Esophagus squamous epithelium (tissue), 5 donors: ENCODE results near the gene MVB12A. TPM values are rescaled to one million over a fixed set of nuclear protein-coding genes. Genes with fewer than 3 reads are reported as not detected.
A peak's percentile ranks its signal among the peaks of the same experiment; 100 is the strongest.

Source experiments
- DNase-seq: peaks from one replicate; lab custom pipeline; 2025; lab: John Stamatoyannopoulos, UW
- H3K27ac ChIP-seq, 4 donors: fragments of 200-600 bp; sonication (generic); one replicate each; pipeline ENCODE4 v1.5.1; 2016 to 2019; ENCODE audit warnings: mild to moderate bottlenecking in 1 of 4
- H3K27me3 ChIP-seq, 4 donors: fragments of 200-600 bp; sonication (generic); 1 replicate in 3 of 4; 2 replicates in 1 of 4; pipeline versions ENCODE4 v1.5.1 to v1.6.0; 2017 to 2021; ENCODE audit warnings: antibody characterized with exemption in 1 of 4
- H3K36me3 ChIP-seq, 3 donors: fragments of 200-600 bp; sonication (generic); one replicate each; pipeline ENCODE4 v1.5.1; 2016 to 2019
- H3K4me1 ChIP-seq, 3 donors: fragments of 200-600 bp; sonication (generic); one replicate each; pipeline ENCODE4 v1.5.1; 2017 to 2019
- H3K4me3 ChIP-seq, 4 donors: fragments of 200-600 bp; sonication (generic); 1 replicate in 3 of 4; 2 replicates in 1 of 4; pipeline ENCODE4 v1.5.1; 2016 to 2019; ENCODE audit warnings: mild to moderate bottlenecking in 2 of 4, moderate library complexity in 1 of 4
- H3K9me3 ChIP-seq, 3 donors: fragments of 200-600 bp; sonication (generic); one replicate each; pipeline ENCODE4 v1.5.1; 2016 to 2019
- POLR2A ChIP-seq, 4 donors: fragments of 450-650 bp; IDR thresholded peaks; one replicate each; pipeline ENCODE4 v1.6.1; 2017; ENCODE audit warnings: antibody characterized with exemption in 4 of 4, mild to moderate bottlenecking in 4 of 4, moderate library complexity in 3 of 4
- WGBS, 2 donors: methylation state at CpG; one replicate each; pipeline ENCODE4 v1.1.5; 2018; 5-methylcytosine and 5-hydroxymethylcytosine counted together
- intact Hi-C: fragments of 100-400 bp; cut with DNase I; formaldehyde crosslinking; loops from one replicate; pipeline ENCODE4 v1.15.0; 2022
- total RNA-seq, 4 donors: library from RNA; depleted of rRNA; stranded (reverse); fragments of >200 nt; gene quantifications; one replicate each; pipeline ENCODE4 v1.1.0, GENCODE V29; 2016
- TF ChIP-seq, protein P1 (sequence below), 6 experiments: fragments of 450-650 bp in 4 of 6; fragments of 200-600 bp in 2 of 6; sonication (generic) in 2 of 6; IDR thresholded peaks; one replicate each; pipeline ENCODE4 v1.5.1; 2016 to 2019; ENCODE audit warnings: antibody characterized with exemption in 6 of 6, mild to moderate bottlenecking in 4 of 6, moderate library complexity in 4 of 6
- donor health status: DM: yes; HTN: yes; CAD: no.

MVB12A gene
- total RNA-seq, 4 donors from 2014 or later: 54.0 to 96.3 (median 61.7) TPM

DNA sequence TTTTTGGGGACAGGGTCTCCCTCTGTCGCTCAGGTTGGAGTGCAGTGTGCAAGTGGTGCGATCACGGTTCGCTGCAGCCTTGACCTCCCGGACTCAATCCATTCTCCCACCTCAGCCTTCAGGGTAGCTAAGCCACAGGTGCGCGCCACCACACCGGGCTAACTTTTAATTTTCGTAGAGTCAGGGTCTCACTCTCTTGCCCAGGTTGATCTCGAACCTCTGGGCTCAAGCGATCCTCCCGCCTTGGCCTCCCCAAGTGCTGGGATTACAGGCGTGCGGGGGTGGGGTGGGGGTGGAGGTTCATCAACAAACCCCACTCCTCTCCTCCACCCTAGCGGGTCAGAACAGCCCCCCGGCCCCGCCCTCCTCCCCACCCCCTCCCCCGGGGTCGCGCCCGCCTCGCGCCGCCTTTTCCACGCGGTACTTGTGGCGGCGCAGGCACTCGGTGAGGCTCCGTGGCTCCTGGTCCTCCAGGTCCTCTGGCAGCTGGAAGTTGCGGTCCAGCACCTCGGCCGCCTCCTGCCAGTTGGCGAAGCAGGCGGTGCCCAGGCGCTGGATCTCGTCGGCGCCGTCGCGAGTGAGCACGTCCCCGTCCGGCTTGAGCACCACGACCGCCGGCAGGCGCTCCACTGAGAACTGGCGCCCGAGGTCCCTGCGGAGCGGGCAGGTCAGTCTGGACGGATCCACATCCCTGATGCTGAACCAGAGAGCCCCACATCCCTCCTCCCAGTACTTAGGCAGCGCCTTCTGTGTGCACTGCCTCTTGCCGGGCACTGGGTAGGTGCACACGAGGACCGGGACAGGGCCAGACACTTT lies 35.7 kb downstream of the MVB12A start:
- Histone ChIP-seq H3K4me3 (peak overlapping the region in 2 of 4 donors; percentile 11 to 25), H3K4me1 (peaks cover 0 to 43% (median 7%) of the 10 kb centered on the region in 3 donors), H3K27me3 (peaks cover 0 to 77% (median 20%) of the 10 kb centered on the region in 4 donors), H3K9me3 (peaks cover 0 to 4% (median 0%) of the 10 kb centered on the region in 3 donors), H3K36me3 (no peaks in the 10 kb centered on the region), H3K27ac (no peak overlapping the region)
- 19 to 25% methylated on average over 22 to 26 of the region's 58 CpGs for WGBS, 2 donors
- intact Hi-C loops: no loop called here
- no peak for TF ChIP-seq POLR2A (IDR thresholded peaks at IDR 0.05)
- TF ChIP-seq, protein P1, sequence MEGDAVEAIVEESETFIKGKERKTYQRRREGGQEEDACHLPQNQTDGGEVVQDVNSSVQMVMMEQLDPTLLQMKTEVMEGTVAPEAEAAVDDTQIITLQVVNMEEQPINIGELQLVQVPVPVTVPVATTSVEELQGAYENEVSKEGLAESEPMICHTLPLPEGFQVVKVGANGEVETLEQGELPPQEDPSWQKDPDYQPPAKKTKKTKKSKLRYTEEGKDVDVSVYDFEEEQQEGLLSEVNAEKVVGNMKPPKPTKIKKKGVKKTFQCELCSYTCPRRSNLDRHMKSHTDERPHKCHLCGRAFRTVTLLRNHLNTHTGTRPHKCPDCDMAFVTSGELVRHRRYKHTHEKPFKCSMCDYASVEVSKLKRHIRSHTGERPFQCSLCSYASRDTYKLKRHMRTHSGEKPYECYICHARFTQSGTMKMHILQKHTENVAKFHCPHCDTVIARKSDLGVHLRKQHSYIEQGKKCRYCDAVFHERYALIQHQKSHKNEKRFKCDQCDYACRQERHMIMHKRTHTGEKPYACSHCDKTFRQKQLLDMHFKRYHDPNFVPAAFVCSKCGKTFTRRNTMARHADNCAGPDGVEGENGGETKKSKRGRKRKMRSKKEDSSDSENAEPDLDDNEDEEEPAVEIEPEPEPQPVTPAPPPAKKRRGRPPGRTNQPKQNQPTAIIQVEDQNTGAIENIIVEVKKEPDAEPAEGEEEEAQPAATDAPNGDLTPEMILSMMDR (IDR thresholded peaks at IDR 0.05): no peak
- no peak for DNase-seq

DNA sequence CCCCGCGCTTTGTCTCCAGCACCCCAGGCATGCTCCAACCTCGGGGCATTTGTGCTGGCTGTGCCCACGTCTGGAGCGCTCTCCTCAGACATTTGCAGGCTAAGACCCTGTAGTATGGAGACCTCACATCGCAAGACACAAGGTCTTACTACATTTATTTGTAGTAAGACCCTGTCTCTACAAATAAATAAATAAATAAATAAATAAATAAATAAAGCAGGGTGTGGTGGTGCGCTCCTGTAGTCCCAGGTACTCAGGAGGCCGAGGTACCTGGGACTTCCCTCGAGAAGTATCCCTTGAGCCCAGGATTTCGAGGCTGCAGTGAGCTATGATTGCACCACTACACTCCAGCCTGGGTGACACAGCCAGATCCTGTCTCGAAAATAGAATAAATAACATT lies 36.3 kb downstream of the MVB12A start:
- H3K36me3 ChIP-seq: no peaks in the 10 kb centered on the region
- no peak overlapping the region for H3K27ac ChIP-seq
- no peak for DNase-seq
- intact Hi-C loops: no loop called here
- TF ChIP-seq, protein P1 (IDR thresholded peaks at IDR 0.05): no peak
- no peak for TF ChIP-seq POLR2A (IDR thresholded peaks at IDR 0.05)
- H3K9me3 ChIP-seq: peaks cover 0 to 4% (median 0%) of the 10 kb centered on the region in 3 donors
- peaks cover 0 to 37% (median 7%) of the 10 kb centered on the region in 3 donors for H3K4me1 ChIP-seq
- 68 to 69% methylated on average over 8 to 11 of the region's 11 CpGs for WGBS, 2 donors
- H3K27me3 ChIP-seq: peaks cover 0 to 83% (median 20%) of the 10 kb centered on the region in 4 donors
- peak overlapping the region in 1 of 4 donors; percentile 25 for H3K4me3 ChIP-seq

DNA sequence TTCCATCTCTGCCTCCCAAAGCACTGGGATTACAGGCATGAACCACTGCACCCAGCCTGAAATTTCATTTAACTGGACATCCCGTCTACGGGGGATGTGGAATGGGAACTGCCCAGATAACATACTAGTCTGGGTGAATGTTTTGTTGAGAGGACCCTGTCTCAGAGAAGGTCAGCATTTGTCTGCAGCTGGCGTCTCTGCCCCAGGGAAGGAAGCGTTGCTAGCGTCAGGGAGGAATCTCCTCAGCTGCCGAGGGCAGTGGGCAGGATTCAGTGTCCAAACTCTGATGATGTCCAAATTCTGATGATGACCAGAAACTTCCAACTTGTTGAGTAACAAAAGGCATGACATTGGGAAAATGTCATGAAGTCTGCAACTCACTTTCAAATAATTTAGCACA lies 37.8 kb downstream of the MVB12A start:
- TF ChIP-seq POLR2A (IDR thresholded peaks at IDR 0.05): no peak
- TF ChIP-seq, protein P1 (IDR thresholded peaks at IDR 0.05): no peak
- Histone ChIP-seq H3K36me3 (no peaks in the 10 kb centered on the region), H3K4me1 (peaks cover 0 to 30% (median 7%) of the 10 kb centered on the region in 3 donors), H3K4me3 (no peak overlapping the region), H3K27ac (no peak overlapping the region), H3K27me3 (peaks cover 0 to 84% (median 20%) of the 10 kb centered on the region in 4 donors), H3K9me3 (peaks cover 0 to 4% (median 0%) of the 10 kb centered on the region in 3 donors)
- no peak for DNase-seq
- 39 to 46% methylated on average over 6 of the region's 6 CpGs for WGBS, 2 donors
- intact Hi-C loops: no loop called here

DNA sequence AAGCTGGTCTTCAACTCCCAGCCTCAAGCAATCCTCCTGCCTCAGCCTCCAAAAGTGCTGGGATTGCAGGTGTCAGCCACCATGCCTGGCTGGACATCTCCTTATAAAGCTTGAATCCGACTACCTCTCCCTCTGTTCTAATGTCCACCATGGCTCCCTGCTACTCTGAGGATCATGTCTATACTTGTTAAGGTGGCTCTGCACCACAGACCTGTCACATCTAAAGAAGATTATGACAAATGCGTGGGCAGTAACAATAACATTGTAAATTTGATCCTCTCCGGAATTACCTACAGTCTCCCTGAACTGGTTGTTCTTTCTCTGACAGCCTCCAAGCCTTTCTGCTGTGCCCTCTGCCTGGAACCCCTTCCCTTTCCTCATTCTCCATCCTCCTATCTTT lies 39.1 kb downstream of the MVB12A start:
- TF ChIP-seq POLR2A (IDR thresholded peaks at IDR 0.05): no peak
- TF ChIP-seq, protein P1 (IDR thresholded peaks at IDR 0.05): no peak
- intact Hi-C loops: no loop called here
- 32 to 54% methylated on average over 3 of the region's 3 CpGs for WGBS, 2 donors

More for the DNA sequence above, 39.1 kb downstream of the MVB12A start:
- Histone ChIP-seq H3K9me3 (no peaks in the 10 kb centered on the region), H3K4me3 (no peak overlapping the region), H3K27me3 (peaks cover 0 to 74% (median 20%) of the 10 kb centered on the region in 4 donors), H3K36me3 (no peaks in the 10 kb centered on the region), H3K27ac (no peak overlapping the region), H3K4me1 (peaks cover 0 to 23% (median 7%) of the 10 kb centered on the region in 3 donors)
- no peak for DNase-seq
